ENCODE data around the gene GMPPA.

GRCh38 chr2:219457784-219458369 is 40.8 kb upstream of the GMPPA start:
- TF ChIP-seq ISL1 (CRISPR knock-in tag; IDR thresholded peaks at IDR 0.05) (no peak), RARB (CRISPR knock-in tag; IDR thresholded peaks at IDR 0.05) (no peak), ZFP3 (CRISPR knock-in tag; IDR thresholded peaks at IDR 0.05) (no peak), PATZ1 (CRISPR knock-in tag; IDR thresholded peaks at IDR 0.05; ENCODE audit: borderline replicate concordance) (no peak), ARNTL (CRISPR knock-in tag; IDR thresholded peaks at IDR 0.05; ENCODE audit: borderline replicate concordance, low read depth) (no peak), TCF4 (CRISPR knock-in tag; IDR thresholded peaks at IDR 0.05; ENCODE audit: borderline replicate concordance) (no peak), ESRRG (CRISPR knock-in tag; IDR thresholded peaks at IDR 0.05) (no peak), BACH2 (CRISPR knock-in tag; IDR thresholded peaks at IDR 0.05; ENCODE audit: borderline replicate concordance) (no peak), ZNF70 (CRISPR knock-in tag; IDR thresholded peaks at IDR 0.05) (no peak), CREB5 (CRISPR knock-in tag; IDR thresholded peaks at IDR 0.05; ENCODE audit: low read depth) (no peak), GLIS3 (CRISPR knock-in tag; IDR thresholded peaks at IDR 0.05) (no peak), CSDC2 (CRISPR knock-in tag; IDR thresholded peaks at IDR 0.05) (no peak), ZNF565 (CRISPR knock-in tag; conservative IDR thresholded peaks at IDR 0.05; ENCODE audit: low read depth) (no peak)
